GM21723 (cell line): ENCODE results near the gene DFFA.
"Not testable (repeated sequence)": the region's sequence is repeated elsewhere in the genome, so short reads cannot be mapped to it uniquely, and the experiment has no call there.

Source experiments
- ATAC-seq: cut with Tn5 transposase; IDR thresholded peaks from one replicate; pipeline ENCODE4 v1.9.1; 2021; ENCODE audit warnings: mild to moderate bottlenecking, moderate library complexity; ENCODE audit not compliant: unreplicated experiment

The DFFA gene

GRCh38 chr1:10470043-10470442 lies 2.3 kb downstream of the DFFA start:
- no peak for ATAC-seq

- no peak for ATAC-seq
Observed at GRCh38 chr1:10467078-10467477, 5.3 kb downstream of the DFFA start.

- ATAC-seq, result no peak
Observed at GRCh38 chr1:10459184-10459583, 13.1 kb downstream of the DFFA start.

GRCh38 chr1:10457875-10458274 lies 14.5 kb downstream of the DFFA start:
- no peak for ATAC-seq

GRCh38 chr1:10457462-10457861 lies 14.9 kb downstream of the DFFA start:
- not testable (repeated sequence) for ATAC-seq

GRCh38 chr1:10456661-10457060 lies 15.7 kb downstream of the DFFA start:
- no peak for ATAC-seq

- ATAC-seq, result no peak
Observed at GRCh38 chr1:10456048-10456447, 16.3 kb downstream of the DFFA start.

- ATAC-seq, result no peak
Observed at GRCh38 chr1:10451287-10451686, 21.0 kb downstream of the DFFA start.

GRCh38 chr1:10450836-10451235 lies 21.5 kb downstream of the DFFA start:
- no peak for ATAC-seq

- no peak for ATAC-seq
Observed at GRCh38 chr1:10450156-10450814, 22.0 kb downstream of the DFFA start.

- no peak for ATAC-seq
Observed at GRCh38 chr1:10449751-10450150, 22.6 kb downstream of the DFFA start, which contains the start of gene CORT. TSS of gene CORT (plus strand) at chr1:10450031. CDS start at chr1:10450224, 193 bp downstream.

GRCh38 chr1:10446790-10447422 lies 25.4 kb downstream of the DFFA start:
- ATAC-seq, result no peak

- no peak for ATAC-seq
Observed at GRCh38 chr1:10444795-10445397, 27.4 kb downstream of the DFFA start.

- ATAC-seq, result no peak
Observed at GRCh38 chr1:10444248-10444647, 28.1 kb downstream of the DFFA start.

- no peak for ATAC-seq
Observed at GRCh38 chr1:10440794-10441193, 31.5 kb downstream of the DFFA start.

- no peak for ATAC-seq
Observed at GRCh38 chr1:10440305-10440704, 32.0 kb downstream of the DFFA start.

GRCh38 chr1:10438677-10439163 lies 33.6 kb downstream of the DFFA start:
- no peak for ATAC-seq

- no peak for ATAC-seq
Observed at GRCh38 chr1:10437052-10437451, 35.3 kb downstream of the DFFA start.

- no peak for ATAC-seq
Observed at GRCh38 chr1:10434590-10434989, 37.7 kb downstream of the DFFA start.

GRCh38 chr1:10433790-10434189 lies 38.5 kb downstream of the DFFA start:
- ATAC-seq, result no peak

GRCh38 chr1:10432910-10433700 lies 39.2 kb downstream of the DFFA start:
- ATAC-seq, result no peak
